Measurements from ENCODE around the gene LRRC41.

- TF ChIP-seq CTCF (conservative IDR thresholded peaks at IDR 0.05 in 1 of 2, IDR thresholded peaks at IDR 0.05 in 1 of 2; ENCODE audit: low read depth in 1 of 2, low read length in 2 of 2) (no peak), EZH2 (IDR thresholded peaks at IDR 0.05; ENCODE audit: low read length, missing control alignments) (no peak)
Measured at GRCh38 chr1:46335081-46335480, 31.7 kb upstream of the LRRC41 start.
